Endodermal cell (in vitro differentiated cells): ENCODE results near the gene STRADA. TPM values are rescaled to one million over a fixed set of nuclear protein-coding genes. Genes with fewer than 3 reads are reported as not detected.

Experiments
- DNase-seq: peaks from one replicate; pipeline ENCODE4 v3.0.0-alpha.2; 2017
- H3K27ac ChIP-seq: 2 replicates; pipeline ENCODE4 v1.5.1; 2013; ENCODE audit warnings: mild to moderate bottlenecking, low read depth, low read length, moderate library complexity
- H3K27me3 ChIP-seq: 2 replicates; pipeline ENCODE4 v1.6.1; 2013; ENCODE audit warnings: mild to moderate bottlenecking, low read length, moderate library complexity; ENCODE audit not compliant: insufficient read depth, control insufficient read depth, poor library complexity, severe bottlenecking
- H3K36me3 ChIP-seq: 2 replicates; pipeline ENCODE4 v1.7.0; 2013; ENCODE audit warnings: mild to moderate bottlenecking, low read length, moderate library complexity; ENCODE audit not compliant: control insufficient read depth, insufficient read depth
- H3K4me1 ChIP-seq: one replicate; pipeline ENCODE4 v1.7.0; 2013; ENCODE audit warnings: low read length; ENCODE audit not compliant: control insufficient read depth, insufficient read depth
- H3K4me3 ChIP-seq: 2 replicates; pipeline ENCODE4 v1.5.1; 2013; ENCODE audit warnings: mild to moderate bottlenecking, low read length, moderate library complexity
- H3K9ac ChIP-seq: 2 replicates; pipeline ENCODE4 v1.6.1; 2013; ENCODE audit warnings: mild to moderate bottlenecking, low read length, moderate library complexity; ENCODE audit not compliant: poor library complexity, severe bottlenecking; ENCODE audit errors: extremely low read depth
- H3K9me3 ChIP-seq: 2 replicates; pipeline ENCODE4 v1.6.1; 2013; ENCODE audit warnings: mild to moderate bottlenecking, low read length, moderate library complexity; ENCODE audit not compliant: control insufficient read depth
- H3K27ac Mint-ChIP-seq: 2 replicates; pipeline ENCODE4 v1.8.0; 2020; ENCODE audit warnings: mixed read lengths
- H3K27me3 Mint-ChIP-seq: 2 replicates; pipeline ENCODE4 v1.8.0; 2021; ENCODE audit warnings: mild to moderate bottlenecking, mixed read lengths; ENCODE audit not compliant: insufficient read depth
- H3K36me3 Mint-ChIP-seq: 2 replicates; pipeline ENCODE4 v1.8.0; 2020; ENCODE audit warnings: low read depth, mixed read lengths
- H3K4me1 Mint-ChIP-seq: 2 replicates; pipeline ENCODE4 v1.8.0; 2020; ENCODE audit warnings: mixed read lengths
- H3K4me3 Mint-ChIP-seq: 2 replicates; pipeline ENCODE4 v1.8.0; 2020; ENCODE audit warnings: mild to moderate bottlenecking, moderate library complexity, mixed read lengths
- H3K9me3 Mint-ChIP-seq: 2 replicates; pipeline ENCODE4 v1.8.0; 2020; ENCODE audit warnings: mild to moderate bottlenecking, mixed read lengths
- WGBS, 2 experiments: methylation state at CpG; one replicate each; pipeline versions ENCODE4 v1.1.5 to v1.1.7; 2013; ENCODE audit warnings: missing lambda C conversion rate in 2 of 2, mixed read lengths in 1 of 2; ENCODE audit not compliant: insufficient coverage in 1 of 2, insufficient read length in 1 of 2; 5-methylcytosine and 5-hydroxymethylcytosine counted together
- total RNA-seq, 2 donors: library from RNA; stranded (reverse); fragmentation: NEBNext Ultra II Directional in 1 of 2; extraction: Animal tissue kit (Norgen Biotek cat#: 25700) in 1 of 2; gene quantifications; 2 replicates in 1 of 2; 3 replicates in 1 of 2; pipeline ENCODE4 v1.2.1, GENCODE V29; 2021
- TF ChIP-seq, protein P1 (sequence below): fragments of 200-600 bp; sonication (generic); conservative IDR thresholded peaks from 2 replicates; pipeline ENCODE4 v1.5.0; 2021; ENCODE audit warnings: antibody characterized with exemption, mild to moderate bottlenecking

The STRADA gene
- total RNA-seq, 2 donors from 2014 or later = 49.7 to 73.1 TPM

DNA sequence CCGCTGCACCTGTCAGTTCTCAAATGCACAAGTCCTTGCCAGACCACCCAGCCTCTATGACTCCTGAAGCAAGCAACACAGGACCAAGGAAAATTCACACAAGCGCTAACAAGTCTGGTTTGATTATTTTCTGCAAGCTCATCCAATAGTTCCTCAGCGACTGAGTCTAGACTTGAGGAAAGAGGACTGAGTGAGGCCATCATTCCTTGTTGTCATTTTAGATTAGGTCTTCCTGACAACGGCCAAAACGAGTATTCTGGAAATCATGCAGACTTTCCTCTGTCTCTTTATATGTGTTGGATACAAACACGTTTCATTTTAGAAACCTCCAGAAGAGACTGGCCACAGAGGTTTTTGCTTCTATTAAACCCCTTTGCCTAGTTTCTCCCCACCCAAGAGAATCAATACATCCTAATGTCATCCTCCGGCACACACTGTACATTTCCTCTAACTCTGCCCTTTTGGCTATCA, 31.2 kb upstream of the STRADA start:
- 13 to 15% methylated on average over 7 of the region's 7 CpGs for WGBS, 2 experiments
- no peak for DNase-seq

DNA sequence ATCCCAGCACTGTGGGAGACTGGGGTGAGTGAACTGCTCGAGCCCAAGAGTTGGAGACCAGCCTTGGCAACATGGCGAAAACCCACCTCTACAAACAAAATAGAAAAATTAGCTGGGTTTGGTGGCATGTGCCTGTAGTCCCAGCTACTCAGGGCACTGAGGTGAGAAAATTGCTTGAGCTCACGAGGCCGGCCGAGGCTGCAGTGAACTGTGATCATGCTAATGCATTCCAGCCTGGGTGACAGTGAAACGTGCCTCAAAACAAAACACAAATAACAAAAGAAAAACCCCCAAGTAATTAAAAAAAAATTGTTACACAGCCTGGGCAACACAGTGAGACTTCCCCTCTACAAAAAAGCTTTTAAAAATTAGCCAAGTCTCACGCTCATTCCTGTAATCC, 26.8 kb upstream of the STRADA start:
- H3K36me3 ChIP-seq = peaks cover 35% of the 10 kb centered on the region
- peaks cover 9% of the 10 kb centered on the region for H3K4me1 Mint-ChIP-seq
- H3K4me3 Mint-ChIP-seq = no peak overlapping the region
- peaks cover 22% of the 10 kb centered on the region for H3K36me3 Mint-ChIP-seq
- DNase-seq = peak; percentile 69
- TF ChIP-seq, protein P1, sequence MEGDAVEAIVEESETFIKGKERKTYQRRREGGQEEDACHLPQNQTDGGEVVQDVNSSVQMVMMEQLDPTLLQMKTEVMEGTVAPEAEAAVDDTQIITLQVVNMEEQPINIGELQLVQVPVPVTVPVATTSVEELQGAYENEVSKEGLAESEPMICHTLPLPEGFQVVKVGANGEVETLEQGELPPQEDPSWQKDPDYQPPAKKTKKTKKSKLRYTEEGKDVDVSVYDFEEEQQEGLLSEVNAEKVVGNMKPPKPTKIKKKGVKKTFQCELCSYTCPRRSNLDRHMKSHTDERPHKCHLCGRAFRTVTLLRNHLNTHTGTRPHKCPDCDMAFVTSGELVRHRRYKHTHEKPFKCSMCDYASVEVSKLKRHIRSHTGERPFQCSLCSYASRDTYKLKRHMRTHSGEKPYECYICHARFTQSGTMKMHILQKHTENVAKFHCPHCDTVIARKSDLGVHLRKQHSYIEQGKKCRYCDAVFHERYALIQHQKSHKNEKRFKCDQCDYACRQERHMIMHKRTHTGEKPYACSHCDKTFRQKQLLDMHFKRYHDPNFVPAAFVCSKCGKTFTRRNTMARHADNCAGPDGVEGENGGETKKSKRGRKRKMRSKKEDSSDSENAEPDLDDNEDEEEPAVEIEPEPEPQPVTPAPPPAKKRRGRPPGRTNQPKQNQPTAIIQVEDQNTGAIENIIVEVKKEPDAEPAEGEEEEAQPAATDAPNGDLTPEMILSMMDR = no peak
- H3K9me3 Mint-ChIP-seq = no peaks in the 10 kb centered on the region
- no peaks in the 10 kb centered on the region for H3K27me3 ChIP-seq
- H3K9ac ChIP-seq = no peak overlapping the region
- no peaks in the 10 kb centered on the region for H3K4me1 ChIP-seq
- H3K9me3 ChIP-seq = no peaks in the 10 kb centered on the region
- no peak overlapping the region for H3K4me3 ChIP-seq
- H3K27ac ChIP-seq = no peak overlapping the region
- H3K27ac Mint-ChIP-seq = peak overlapping the region; percentile 76
- H3K27me3 Mint-ChIP-seq = no peaks in the 10 kb centered on the region
- 87 to 89% methylated on average over 3 to 7 of the region's 7 CpGs for WGBS, 2 experiments

More for the DNA sequence above, 31.2 kb upstream of the STRADA start:
- Histone ChIP-seq H3K9me3 (no peaks in the 10 kb centered on the region), H3K27me3 (no peaks in the 10 kb centered on the region), H3K4me3 (peak overlapping the region; percentile 89), H3K4me1 (no peaks in the 10 kb centered on the region), H3K36me3 (peaks cover 29% of the 10 kb centered on the region), H3K27ac (peak overlapping the region; percentile 90), H3K9ac (peak overlapping the region; percentile 97)
- peaks cover 17% of the 10 kb centered on the region for H3K4me1 Mint-ChIP-seq
- H3K27ac Mint-ChIP-seq = peak overlapping the region; percentile 100
- TF ChIP-seq, protein P1 = no peak
- H3K36me3 Mint-ChIP-seq = peaks cover 14% of the 10 kb centered on the region
- peak overlapping the region; percentile 97 for H3K4me3 Mint-ChIP-seq
- H3K9me3 Mint-ChIP-seq = no peaks in the 10 kb centered on the region
- no peaks in the 10 kb centered on the region for H3K27me3 Mint-ChIP-seq

DNA sequence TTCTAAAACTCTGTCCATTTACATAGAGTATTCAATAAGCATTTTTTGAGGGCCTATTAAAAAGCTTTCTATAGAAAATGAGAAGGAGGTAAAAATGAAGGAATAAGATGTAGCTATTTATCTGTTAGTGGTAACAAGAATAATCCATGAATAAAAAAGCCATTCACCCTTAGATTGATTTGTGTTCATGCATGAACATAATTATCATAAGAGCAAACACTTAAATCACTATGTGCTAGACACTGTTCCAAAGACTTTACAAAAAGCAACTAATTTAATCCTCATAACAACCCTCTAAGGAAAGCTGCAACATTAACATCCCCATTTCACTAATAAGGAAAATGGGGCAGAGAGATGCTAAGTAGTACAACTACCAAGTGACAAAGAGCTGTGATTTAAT, 25.2 kb upstream of the STRADA start:
- no peak for DNase-seq
- Mint-ChIP-seq H3K27me3 (no peaks in the 10 kb centered on the region), H3K4me1 (peaks cover 3% of the 10 kb centered on the region), H3K36me3 (peaks cover 36% of the 10 kb centered on the region), H3K27ac (no peak overlapping the region), H3K9me3 (no peaks in the 10 kb centered on the region), H3K4me3 (no peak overlapping the region)
- Histone ChIP-seq H3K9ac (no peak overlapping the region), H3K4me1 (no peaks in the 10 kb centered on the region), H3K36me3 (peaks cover 52% of the 10 kb centered on the region), H3K27ac (no peak overlapping the region), H3K27me3 (no peaks in the 10 kb centered on the region), H3K4me3 (no peak overlapping the region), H3K9me3 (no peaks in the 10 kb centered on the region)
- TF ChIP-seq, protein P1 = no peak
